Spleen (tissue), 11 donors: ENCODE results near the gene FAM234B. TPM values are rescaled to one million over a fixed set of nuclear protein-coding genes. Genes with fewer than 3 reads are reported as not detected.

Experiments
- DNase-seq: peaks from one replicate; pipeline ENCODE4 v3.0.0-alpha.2; 2020
- H3K27ac ChIP-seq, 8 donors: fragments of 200-600 bp; sonication (generic) in 7 of 8; 1 replicate in 4 of 8; 2 replicates in 4 of 8; pipeline versions ENCODE4 v1.5.0 to v1.8.0; 2016 to 2021; ENCODE audit warnings: inconsistent platforms in 4 of 8, mild to moderate bottlenecking in 4 of 8, moderate library complexity in 1 of 8
- H3K27me3 ChIP-seq, 7 donors: fragments of 200-600 bp; sonication (generic) in 6 of 7; replicated peaks in 1 of 7; 1 replicate in 4 of 7; 2 replicates in 3 of 7; pipeline versions ENCODE4 v1.5.0 to v1.8.0; 2016 to 2021; ENCODE audit warnings: inconsistent platforms in 3 of 7, mild to moderate bottlenecking in 1 of 7
- H3K36me3 ChIP-seq, 6 donors: fragments of 200-600 bp; sonication (generic) in 5 of 6; 1 replicate in 4 of 6; 2 replicates in 2 of 6; pipeline versions ENCODE4 v1.5.0 to v1.8.0; 2016 to 2021; ENCODE audit warnings: inconsistent platforms in 2 of 6
- H3K4me1 ChIP-seq, 6 donors: fragments of 200-600 bp; sonication (generic) in 5 of 6; 1 replicate in 3 of 6; 2 replicates in 3 of 6; pipeline versions ENCODE4 v1.5.0 to v1.8.0; 2016 to 2021; ENCODE audit warnings: inconsistent platforms in 3 of 6
- H3K4me3 ChIP-seq, 8 donors: fragments of 200-600 bp; sonication (generic) in 7 of 8; 1 replicate in 4 of 8; 2 replicates in 4 of 8; pipeline versions ENCODE4 v1.5.0 to v1.8.0; 2016 to 2021; ENCODE audit warnings: inconsistent platforms in 4 of 8, mild to moderate bottlenecking in 4 of 8, moderate library complexity in 2 of 8
- H3K9me3 ChIP-seq, 8 donors: fragments of 200-600 bp; sonication (generic) in 7 of 8; 1 replicate in 4 of 8; 2 replicates in 4 of 8; pipeline versions ENCODE4 v1.5.0 to v1.8.0; 2016 to 2021; ENCODE audit warnings: inconsistent platforms in 4 of 8
- CTCF ChIP-seq, 11 experiments: fragments of 200-600 bp in 7 of 11; fragments of 450-650 bp in 4 of 11; sonication (generic) in 4 of 11; IDR thresholded peaks in 8 of 11; conservative IDR thresholded peaks in 3 of 11; 1 replicate in 7 of 11; 2 replicates in 4 of 11; pipeline versions ENCODE4 v1.4.0 to v1.8.0; 2016 to 2021; ENCODE audit warnings: antibody characterized with exemption in 11 of 11, inconsistent platforms in 4 of 11, mild to moderate bottlenecking in 1 of 11
- POLR2A ChIP-seq, 3 donors: fragments of 450-650 bp; IDR thresholded peaks; one replicate each; pipeline ENCODE4 v1.5.1; 2017; ENCODE audit warnings: antibody characterized with exemption in 3 of 3, mild to moderate bottlenecking in 1 of 3
- POLR2AphosphoS5 ChIP-seq, 3 donors: sonication (generic); formaldehyde crosslinking; IDR thresholded peaks; one replicate each; pipeline ENCODE4 v1.5.1; 2017; ENCODE audit warnings: antibody characterized with exemption in 3 of 3
- WGBS, 5 donors: extraction: QIAGEN DNeasy Blood & Tissue Kit in 3 of 5; methylation state at CpG; one replicate each; pipeline versions ENCODE4 v1.1.5 to v1.1.7; 2013 to 2018; 5-methylcytosine and 5-hydroxymethylcytosine counted together
- intact Hi-C: fragments of 100-400 bp; cut with DNase I; formaldehyde crosslinking; loops from one replicate; pipeline ENCODE4 v1.15.0; 2023; ENCODE audit warnings: low total_unique reads
- polyA plus RNA-seq, 3 donors: library from polyadenylated mRNA; stranded (reverse); fragments of 200-250 nt; gene quantifications; one replicate each; pipeline ENCODE4 v1.2.1, GENCODE V29; 2013
- total RNA-seq, 7 donors: library from RNA; depleted of rRNA in 3 of 7; stranded (reverse); fragments of >200 nt in 3 of 7; fragmentation: NEBNext Ultra II Directional in 4 of 7; extraction: Animal tissue kit (Norgen Biotek cat#: 25700) in 4 of 7; gene quantifications; one replicate each; pipeline versions ENCODE4 v1.1.0 to v1.2.1, GENCODE V29; 2016 to 2021
- donor health status: healthy with polysubstance abuse.
- donor health status: DM: no; HTN: no; CAD: no; lungs with moderate emphysema.
- donor health status: DM: no; HTN: no; CAD: no.
- donor health status: Bipolar disorder and iron deficiency.
- donor health status: healthy.
- donor health status: DM: no; HTN: no; CAD: no.
- donor health status: DM: yes; HTN: yes; CAD: no.

Gene FAM234B
- total and polyA plus RNA-seq, 10 donors, result 0.59 to 8.2 (median 6.2) TPM

GRCh38 chr12:13002301-13003097 lies 41.7 kb upstream of the FAM234B start:
- intact Hi-C loops, result no loop called here

DNA sequence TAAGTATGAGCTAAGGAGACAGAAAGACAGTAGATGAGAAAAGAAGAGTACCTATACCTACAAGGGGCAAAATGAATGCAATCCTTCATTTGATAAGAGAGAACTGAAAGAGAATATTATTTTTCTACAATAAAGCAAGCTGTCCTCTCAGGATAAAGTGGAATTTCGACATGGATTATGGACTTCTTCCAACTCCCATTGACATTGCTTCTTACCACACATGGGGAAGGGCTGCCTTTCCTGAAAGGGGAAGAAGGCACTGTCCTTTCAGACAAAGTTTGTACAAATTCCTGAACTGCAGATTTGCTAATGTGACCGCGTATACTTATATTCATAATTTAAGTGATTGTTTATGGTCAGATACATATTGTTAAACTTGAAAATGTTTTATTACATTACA lies 39.8 kb upstream of the FAM234B start:
- Histone ChIP-seq H3K4me3 (no peak overlapping the region), H3K27ac (no peak overlapping the region), H3K4me1 (peaks cover 3 to 27% (median 18%) of the 10 kb centered on the region in 6 donors), H3K36me3 (no peaks in the 10 kb centered on the region), H3K9me3 (no peaks in the 10 kb centered on the region), H3K27me3 (no peaks in the 10 kb centered on the region)
- WGBS, 5 donors, result 74 to 83% (median 76%) methylated on average over 3 of the region's 3 CpGs
- no peak for DNase-seq
- intact Hi-C loops, result no loop called here
- TF ChIP-seq POLR2A (IDR thresholded peaks at IDR 0.05) (no peak), CTCF (IDR thresholded peaks at IDR 0.05 in 8 of 11, conservative IDR thresholded peaks at IDR 0.05 in 3 of 11) (no peak), POLR2AphosphoS5 (IDR thresholded peaks at IDR 0.05) (no peak)

More at GRCh38 chr12:13002301-13003097, 41.7 kb upstream of the FAM234B start:
- Histone ChIP-seq H3K4me1 (peaks cover 15 to 46% (median 36%) of the 10 kb centered on the region in 6 donors), H3K27me3 (no peaks in the 10 kb centered on the region), H3K9me3 (no peaks in the 10 kb centered on the region), H3K27ac (peak overlapping the region in 1 of 8 donors; percentile 95), H3K4me3 (peak overlapping the region in 1 of 8 donors; percentile 79), H3K36me3 (no peaks in the 10 kb centered on the region)
- TF ChIP-seq POLR2A (IDR thresholded peaks at IDR 0.05) (no peak), CTCF (IDR thresholded peaks at IDR 0.05 in 8 of 11, conservative IDR thresholded peaks at IDR 0.05 in 3 of 11) (no peak), POLR2AphosphoS5 (IDR thresholded peaks at IDR 0.05) (no peak)
- no peak for DNase-seq
- 94 to 97% (median 96%) methylated on average over 10 of the region's 10 CpGs for WGBS, 5 donors

DNA sequence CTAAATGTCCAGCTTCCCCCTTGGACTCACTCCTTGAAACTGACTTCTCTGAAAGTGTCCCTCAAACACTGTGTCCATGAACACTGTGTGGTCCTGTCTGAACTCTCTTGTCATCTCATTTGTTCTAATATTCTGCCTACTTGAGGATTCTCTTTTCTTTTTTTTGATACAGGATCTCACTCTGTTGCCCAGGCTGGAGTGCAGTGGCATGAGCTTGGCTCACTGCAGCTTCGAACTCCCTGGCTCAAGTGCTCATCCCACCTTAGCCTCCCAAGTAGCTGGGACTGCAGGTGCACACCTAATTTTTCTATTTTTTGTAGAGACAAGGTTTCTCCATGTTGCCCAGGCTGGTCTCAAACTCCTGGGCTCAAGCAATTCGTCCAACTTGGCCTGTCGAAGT lies 39.2 kb upstream of the FAM234B start:
- H3K27ac ChIP-seq, result no peak overlapping the region
- H3K4me3 ChIP-seq, result no peak overlapping the region
- TF ChIP-seq CTCF (IDR thresholded peaks at IDR 0.05 in 8 of 11, conservative IDR thresholded peaks at IDR 0.05 in 3 of 11) (no peak), POLR2A (IDR thresholded peaks at IDR 0.05) (no peak), POLR2AphosphoS5 (IDR thresholded peaks at IDR 0.05) (no peak)
- H3K27me3 ChIP-seq, result no peaks in the 10 kb centered on the region
- peaks cover 0 to 22% (median 13%) of the 10 kb centered on the region in 6 donors for H3K4me1 ChIP-seq
- intact Hi-C loops, result no loop called here
- WGBS, 5 donors, result 54 to 93% (median 74%) methylated on average over 3 of the region's 3 CpGs
- no peaks in the 10 kb centered on the region for H3K9me3 ChIP-seq
- no peak for DNase-seq
- no peaks in the 10 kb centered on the region for H3K36me3 ChIP-seq

DNA sequence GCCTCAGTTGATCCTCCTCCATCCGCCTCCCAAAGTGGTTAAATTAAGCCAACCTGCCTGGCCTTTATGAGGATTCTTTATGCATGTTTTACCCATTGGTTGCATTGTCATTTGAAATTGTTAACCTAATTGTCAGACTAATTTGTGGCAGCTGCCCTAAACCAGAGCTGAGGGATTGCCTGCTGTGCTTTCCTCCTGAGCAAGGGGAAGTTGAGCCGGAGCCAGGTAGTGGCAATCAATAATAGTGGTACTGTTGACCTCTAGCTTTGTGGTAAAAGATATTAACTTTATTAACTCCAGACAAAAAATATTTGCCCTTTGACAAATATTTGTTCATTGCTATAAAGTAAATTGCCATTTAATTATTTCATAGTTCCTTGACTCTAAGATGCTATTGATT lies 38.5 kb upstream of the FAM234B start:
- no peaks in the 10 kb centered on the region for H3K36me3 ChIP-seq
- no peaks in the 10 kb centered on the region for H3K27me3 ChIP-seq
- H3K4me1 ChIP-seq, result peaks cover 0 to 19% (median 13%) of the 10 kb centered on the region in 6 donors
- 90 to 97% (median 94%) methylated on average over 2 of the region's 2 CpGs for WGBS, 5 donors
- TF ChIP-seq POLR2AphosphoS5 (IDR thresholded peaks at IDR 0.05), result no peak
- TF ChIP-seq CTCF (IDR thresholded peaks at IDR 0.05 in 8 of 11, conservative IDR thresholded peaks at IDR 0.05 in 3 of 11), result no peak
- no peak for TF ChIP-seq POLR2A (IDR thresholded peaks at IDR 0.05)
- H3K27ac ChIP-seq, result no peak overlapping the region
- no peak for DNase-seq
- H3K9me3 ChIP-seq, result no peaks in the 10 kb centered on the region
- no peak overlapping the region for H3K4me3 ChIP-seq
- intact Hi-C loops, result no loop called here
